Measurements from ENCODE around the gene SCGB3A1. TPM values are rescaled to one million over a fixed set of nuclear protein-coding genes. Genes with fewer than 3 reads are reported as not detected.

The SCGB3A1 gene, protein sequence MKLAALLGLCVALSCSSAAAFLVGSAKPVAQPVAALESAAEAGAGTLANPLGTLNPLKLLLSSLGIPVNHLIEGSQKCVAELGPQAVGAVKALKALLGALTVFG
- total RNA-seq, result 1 to 10 TPM in 3 of 4 donors, not detected in 1; 2.6 to 3.5 (median 3.5) TPM

DNA sequence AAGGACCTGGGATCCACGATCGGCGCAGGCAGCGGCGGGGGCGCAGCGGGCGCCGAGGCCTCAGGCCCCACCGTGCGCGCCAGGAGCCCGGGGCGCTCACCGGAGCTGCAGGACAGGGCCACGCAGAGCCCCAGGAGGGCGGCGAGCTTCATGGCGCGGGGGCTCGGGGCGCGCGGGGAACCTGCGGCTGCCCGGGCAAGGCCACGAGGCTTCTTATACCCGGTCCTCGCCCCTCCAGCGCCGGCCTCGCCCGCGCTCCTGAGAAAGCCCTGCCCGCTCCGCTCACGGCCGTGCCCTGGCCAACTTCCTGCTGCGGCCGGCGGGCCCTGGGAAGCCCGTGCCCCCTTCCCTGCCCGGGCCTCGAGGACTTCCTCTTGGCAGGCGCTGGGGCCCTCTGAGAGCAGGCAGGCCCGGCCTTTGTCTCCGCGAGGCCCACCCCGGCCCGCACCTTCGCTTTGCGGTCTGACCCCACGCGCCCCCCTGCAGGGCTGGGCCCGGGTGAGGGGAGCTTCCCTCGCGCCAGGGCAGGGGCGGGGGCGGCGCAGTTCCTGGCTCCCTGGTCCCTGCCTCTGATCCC lies at the start of gene SCGB3A1:
Gene SCGB3A1 (minus strand): TSS at position 189 of the 577 bp plus-strand sequence. CDS start 37 bp downstream, at position 152.
- TF ChIP-seq POLR2A (IDR thresholded peaks at IDR 0.05), result no peak
- TF ChIP-seq, protein P1, sequence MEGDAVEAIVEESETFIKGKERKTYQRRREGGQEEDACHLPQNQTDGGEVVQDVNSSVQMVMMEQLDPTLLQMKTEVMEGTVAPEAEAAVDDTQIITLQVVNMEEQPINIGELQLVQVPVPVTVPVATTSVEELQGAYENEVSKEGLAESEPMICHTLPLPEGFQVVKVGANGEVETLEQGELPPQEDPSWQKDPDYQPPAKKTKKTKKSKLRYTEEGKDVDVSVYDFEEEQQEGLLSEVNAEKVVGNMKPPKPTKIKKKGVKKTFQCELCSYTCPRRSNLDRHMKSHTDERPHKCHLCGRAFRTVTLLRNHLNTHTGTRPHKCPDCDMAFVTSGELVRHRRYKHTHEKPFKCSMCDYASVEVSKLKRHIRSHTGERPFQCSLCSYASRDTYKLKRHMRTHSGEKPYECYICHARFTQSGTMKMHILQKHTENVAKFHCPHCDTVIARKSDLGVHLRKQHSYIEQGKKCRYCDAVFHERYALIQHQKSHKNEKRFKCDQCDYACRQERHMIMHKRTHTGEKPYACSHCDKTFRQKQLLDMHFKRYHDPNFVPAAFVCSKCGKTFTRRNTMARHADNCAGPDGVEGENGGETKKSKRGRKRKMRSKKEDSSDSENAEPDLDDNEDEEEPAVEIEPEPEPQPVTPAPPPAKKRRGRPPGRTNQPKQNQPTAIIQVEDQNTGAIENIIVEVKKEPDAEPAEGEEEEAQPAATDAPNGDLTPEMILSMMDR (IDR thresholded peaks at IDR 0.05), result no peak
- no peak for DNase-seq (ENCODE audit: low spot score in 2 of 2)
- WGBS, 2 donors, result 0 to 6% methylated on average over 2 to 13 of the region's 60 CpGs
- H3K4me3 ChIP-seq (ENCODE audit: low read depth, poor library complexity, severe bottlenecking), result no peak within 1 kb of the TSS
- intact Hi-C loops (cut with DNase I; ENCODE audit: low total_unique reads), result no loop called here

DNA sequence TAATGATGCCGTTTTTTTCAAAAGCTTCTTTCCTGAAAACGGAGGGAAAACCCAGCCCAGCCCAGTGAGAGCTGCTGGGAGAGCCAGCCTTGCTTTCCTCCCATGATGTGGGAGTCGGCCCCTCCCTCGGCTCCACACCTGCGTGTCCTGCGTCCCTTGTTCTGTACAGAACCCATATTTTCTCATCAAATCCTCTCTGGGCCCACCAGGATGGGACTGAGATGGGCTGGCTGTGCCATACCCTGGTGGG lies 49.2 kb upstream of the SCGB3A1 start:
- no peak for DNase-seq (ENCODE audit: low spot score in 2 of 2)
- 43 to 44% methylated on average over 6 of the region's 6 CpGs for WGBS, 2 donors

DNA sequence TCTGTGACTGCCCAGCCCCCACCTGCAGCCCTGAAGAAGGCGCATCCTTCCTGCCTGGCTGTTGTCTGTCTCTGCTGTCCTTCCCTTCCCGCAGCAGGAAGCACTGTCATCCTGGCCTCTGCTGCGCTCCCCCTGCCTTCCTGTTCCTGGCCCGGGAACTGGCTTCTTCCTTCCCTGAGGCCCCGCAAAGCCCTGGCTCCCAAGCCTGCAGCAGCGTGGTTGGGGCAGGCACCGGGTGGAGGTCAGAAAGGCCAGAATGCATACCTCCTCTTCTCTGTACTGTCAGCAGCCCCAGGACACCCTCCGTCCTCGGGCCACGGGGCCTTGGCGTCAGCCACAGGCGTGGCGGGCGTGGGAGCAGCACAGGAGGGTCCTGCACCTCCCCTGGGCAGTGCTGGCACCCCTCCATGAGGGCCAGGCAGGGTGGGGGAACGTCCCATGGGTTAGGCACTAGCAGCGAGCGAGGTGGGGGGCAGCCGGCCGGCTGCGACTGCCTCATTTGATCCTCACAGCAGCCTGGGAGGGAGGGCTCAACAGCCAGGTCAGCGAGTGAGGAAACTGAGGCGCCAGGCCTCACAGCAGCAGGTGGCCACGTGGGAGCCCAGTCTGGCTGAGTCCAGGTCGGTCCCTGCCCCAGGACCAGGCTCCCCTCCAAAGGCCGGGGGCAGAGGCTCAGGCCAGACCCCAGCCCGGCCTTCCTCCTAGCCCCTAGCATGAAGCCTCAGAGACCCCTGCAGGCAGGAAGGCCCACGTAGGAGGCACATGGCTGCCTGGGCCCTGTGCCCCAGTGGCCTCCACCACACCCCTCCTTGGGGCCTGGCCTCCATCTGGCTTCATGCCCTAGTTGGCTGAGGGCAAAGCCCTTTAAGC lies 48.7 kb upstream of the SCGB3A1 start:
- DNase-seq (ENCODE audit: low spot score in 2 of 2), result peak in 1 of 2 donors; percentile 86
- H3K4me3 ChIP-seq (ENCODE audit: low read depth, poor library complexity, severe bottlenecking), result no peak overlapping the region
- intact Hi-C loops (cut with DNase I; ENCODE audit: low total_unique reads), result no loop called here
- 61 to 66% methylated on average over 22 to 26 of the region's 27 CpGs for WGBS, 2 donors
- TF ChIP-seq POLR2A (IDR thresholded peaks at IDR 0.05), result no peak
- TF ChIP-seq, protein P1 (IDR thresholded peaks at IDR 0.05), result no peak

More for the DNA sequence above, 49.2 kb upstream of the SCGB3A1 start:
- no peak overlapping the region for H3K4me3 ChIP-seq (ENCODE audit: low read depth, poor library complexity, severe bottlenecking)
- intact Hi-C loops (cut with DNase I; ENCODE audit: low total_unique reads), result no loop called here
- no peak for TF ChIP-seq POLR2A (IDR thresholded peaks at IDR 0.05)
- TF ChIP-seq, protein P1 (IDR thresholded peaks at IDR 0.05), result no peak

DNA sequence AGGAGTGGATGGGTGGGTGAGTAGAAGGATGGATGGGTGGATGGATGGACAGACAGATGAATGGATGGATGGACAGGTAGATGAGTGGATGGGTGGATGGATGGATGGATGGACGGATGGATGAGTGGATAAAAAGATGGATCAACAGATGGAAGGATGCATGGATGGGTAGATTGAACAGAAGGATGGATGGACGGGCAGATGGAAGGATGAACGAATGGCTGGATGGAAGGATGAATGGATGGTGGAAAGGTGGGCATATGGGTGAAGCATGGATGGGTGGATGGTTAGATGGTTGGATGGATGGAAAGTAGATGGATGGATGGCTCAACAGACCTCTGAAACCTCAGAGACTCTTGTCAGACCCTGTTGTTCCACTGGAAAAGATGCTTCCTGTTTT lies 48.0 kb upstream of the SCGB3A1 start:
- 57 to 65% methylated on average over 3 of the region's 3 CpGs for WGBS, 2 donors
- intact Hi-C loops (cut with DNase I; ENCODE audit: low total_unique reads), result no loop called here
- no peak for DNase-seq (ENCODE audit: low spot score in 2 of 2)
- H3K4me3 ChIP-seq (ENCODE audit: low read depth, poor library complexity, severe bottlenecking), result no peak overlapping the region
- TF ChIP-seq POLR2A (IDR thresholded peaks at IDR 0.05), result no peak
- TF ChIP-seq, protein P1 (IDR thresholded peaks at IDR 0.05), result no peak

DNA sequence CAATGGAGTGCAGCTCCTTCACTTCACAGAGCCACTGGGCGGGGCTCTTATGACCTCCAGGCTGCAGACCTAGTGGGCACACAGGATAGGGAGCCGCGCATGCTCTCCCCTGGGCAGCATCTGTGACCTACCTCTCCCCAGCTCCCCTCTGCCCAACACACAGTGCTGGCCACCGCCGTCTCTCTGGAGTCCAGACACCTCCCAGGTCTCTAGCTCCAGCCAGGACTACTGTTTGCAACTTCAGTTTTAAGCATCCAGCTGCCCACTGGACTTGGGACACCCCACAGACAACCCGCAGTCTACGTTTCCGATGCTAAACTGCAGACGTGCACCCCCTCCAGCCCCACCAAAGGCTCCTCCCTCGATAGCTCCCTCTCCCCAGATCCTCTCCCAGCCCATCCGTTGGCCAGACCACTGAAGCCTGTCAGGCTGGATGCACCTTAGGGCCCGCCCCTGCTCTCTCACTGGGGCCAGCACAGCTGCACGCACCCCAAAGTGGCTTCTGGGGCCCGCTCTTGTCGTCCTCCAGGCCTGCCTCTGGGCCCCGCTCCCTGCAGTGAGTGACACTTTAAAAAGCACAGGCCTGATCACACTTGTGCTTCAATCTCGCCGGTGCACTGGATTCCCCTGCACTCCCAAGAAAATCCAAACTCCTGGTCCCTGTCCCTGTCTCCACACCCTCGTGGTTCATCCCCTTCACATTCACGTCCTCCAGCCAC lies 46.8 kb upstream of the SCGB3A1 start:
- peak in 1 of 2 donors; percentile 74 for DNase-seq (ENCODE audit: low spot score in 2 of 2)
- WGBS, 2 donors, result 55 to 63% methylated on average over 20 of the region's 20 CpGs
- intact Hi-C loops (cut with DNase I; ENCODE audit: low total_unique reads), result no loop called here
- TF ChIP-seq, protein P1 (IDR thresholded peaks at IDR 0.05), result no peak
- TF ChIP-seq POLR2A (IDR thresholded peaks at IDR 0.05), result no peak
- H3K4me3 ChIP-seq (ENCODE audit: low read depth, poor library complexity, severe bottlenecking), result no peak overlapping the region
